GM18519 (cell line): Measurements from ENCODE around the gene CXCL1.
"Not testable (repeated sequence)": the region's sequence is repeated elsewhere in the genome, so short reads cannot be mapped to it uniquely, and the experiment has no call there.

Experiments used
- ATAC-seq: cut with Tn5 transposase; IDR thresholded peaks from one replicate; pipeline ENCODE4 v1.9.1; 2021; ENCODE audit warnings: mild to moderate bottlenecking, moderate library complexity; ENCODE audit not compliant: unreplicated experiment, low FRiP score

CXCL1 gene

GRCh38 chr4:73872316-73873108 is 3.3 kb downstream of the CXCL1 start:
- no peak for ATAC-seq

GRCh38 chr4:73874386-73874785 is 5.2 kb downstream of the CXCL1 start:
- ATAC-seq = no peak

- no peak for ATAC-seq
These were observed 6.2 kb downstream of the CXCL1 start for GRCh38 chr4:73875401-73875800.

GRCh38 chr4:73883306-73883705 is 14.1 kb downstream of the CXCL1 start:
- ATAC-seq = no peak

- ATAC-seq = no peak
These were observed 16.5 kb downstream of the CXCL1 start for GRCh38 chr4:73885574-73886267.

- ATAC-seq = no peak
These were observed 22.1 kb downstream of the CXCL1 start for GRCh38 chr4:73891326-73891725.

GRCh38 chr4:73891739-73892405 is 22.7 kb downstream of the CXCL1 start:
- ATAC-seq = no peak

- no peak for ATAC-seq
These were observed 23.8 kb downstream of the CXCL1 start for GRCh38 chr4:73892966-73893365.

GRCh38 chr4:73894001-73894400 is 24.8 kb downstream of the CXCL1 start:
- ATAC-seq = no peak

- ATAC-seq = no peak
These were observed 26.3 kb downstream of the CXCL1 start for GRCh38 chr4:73895201-73896175.

GRCh38 chr4:73896416-73896815 is 27.2 kb downstream of the CXCL1 start:
- ATAC-seq = no peak

GRCh38 chr4:73897380-73898136 is 28.4 kb downstream of the CXCL1 start:
- ATAC-seq = no peak

GRCh38 chr4:73899338-73899737 is 30.1 kb downstream of the CXCL1 start:
- ATAC-seq = not testable (repeated sequence)

- ATAC-seq = no peak
These were observed 31.8 kb downstream of the CXCL1 start for GRCh38 chr4:73901031-73901430.

- ATAC-seq = no peak
These were observed 32.9 kb downstream of the CXCL1 start for GRCh38 chr4:73902038-73902637.

- no peak for ATAC-seq
These were observed 33.8 kb downstream of the CXCL1 start for GRCh38 chr4:73902817-73903547.

GRCh38 chr4:73904491-73904890 is 35.3 kb downstream of the CXCL1 start:
- no peak for ATAC-seq

GRCh38 chr4:73908965-73909364 is 39.8 kb downstream of the CXCL1 start:
- no peak for ATAC-seq

- ATAC-seq = no peak
These were observed 42.6 kb downstream of the CXCL1 start for GRCh38 chr4:73911746-73912145.
